Measurements from ENCODE around the gene NUP188.

DNA sequence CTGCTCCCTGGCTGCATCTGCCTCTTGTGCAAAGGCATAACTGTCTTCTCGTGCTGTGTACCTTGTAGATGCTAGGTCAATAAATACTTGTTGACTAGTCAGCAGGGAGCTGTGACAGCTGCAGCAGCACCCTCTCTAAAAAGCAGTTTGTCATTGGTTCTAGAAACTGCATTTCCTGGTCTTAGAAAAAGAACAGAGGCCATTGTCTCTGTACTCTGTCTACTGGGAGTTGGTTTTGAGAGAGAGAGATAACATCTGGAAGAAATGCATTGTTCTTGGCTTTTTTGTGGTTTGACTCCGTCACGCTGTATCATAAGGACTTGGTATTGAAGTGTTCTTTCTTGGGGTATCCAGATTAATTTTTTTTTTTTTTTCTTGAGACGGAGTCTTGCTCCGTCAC is 48.3 kb downstream of the NUP188 start:
- TF ChIP-seq, protein P1, sequence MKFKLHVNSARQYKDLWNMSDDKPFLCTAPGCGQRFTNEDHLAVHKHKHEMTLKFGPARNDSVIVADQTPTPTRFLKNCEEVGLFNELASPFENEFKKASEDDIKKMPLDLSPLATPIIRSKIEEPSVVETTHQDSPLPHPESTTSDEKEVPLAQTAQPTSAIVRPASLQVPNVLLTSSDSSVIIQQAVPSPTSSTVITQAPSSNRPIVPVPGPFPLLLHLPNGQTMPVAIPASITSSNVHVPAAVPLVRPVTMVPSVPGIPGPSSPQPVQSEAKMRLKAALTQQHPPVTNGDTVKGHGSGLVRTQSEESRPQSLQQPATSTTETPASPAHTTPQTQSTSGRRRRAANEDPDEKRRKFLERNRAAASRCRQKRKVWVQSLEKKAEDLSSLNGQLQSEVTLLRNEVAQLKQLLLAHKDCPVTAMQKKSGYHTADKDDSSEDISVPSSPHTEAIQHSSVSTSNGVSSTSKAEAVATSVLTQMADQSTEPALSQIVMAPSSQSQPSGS (tag by site-specific recombination; IDR thresholded peaks at IDR 0.05; ENCODE audit: low read depth), result no peak
- TF ChIP-seq CTCF (tag by site-specific recombination; IDR thresholded peaks at IDR 0.05) (no peak), GLI4 (tag by site-specific recombination; IDR thresholded peaks at IDR 0.05) (no peak)

Measured in HEK293 (cell line).